ENCODE data around the gene HK1. TPM values are rescaled to one million over a fixed set of nuclear protein-coding genes. Genes with fewer than 3 reads are reported as not detected.

HK1 gene
- total RNA-seq, 2 donors from 2014 or later = 186 to 228 TPM

- no peak overlapping the region for H3K4me3 ChIP-seq
- no peak for TF ChIP-seq CTCF (IDR thresholded peaks at IDR 0.05)
Observed at GRCh38 chr10:69360485-69361302, 82.4 kb downstream of the HK1 start.

GRCh38 chr10:69361303-69361614, 83.0 kb downstream of the HK1 start:
- Histone ChIP-seq H3K4me3 (no peak overlapping the region), H3K27ac (peak overlapping the region; percentile 56 to 80), H3K9me3 (no peaks in the 10 kb centered on the region), H3K4me1 (peaks cover 0 to 71% of the 10 kb centered on the region in 2 donors), H3K36me3 (peaks cover 22% of the 10 kb centered on the region), H3K27me3 (no peaks in the 10 kb centered on the region)
- TF ChIP-seq CTCF (IDR thresholded peaks at IDR 0.05) = no peak
- no peak for DNase-seq (ENCODE audit: low spot score)

More at GRCh38 chr10:69360485-69361302, 82.4 kb downstream of the HK1 start:
- H3K27ac ChIP-seq = peak overlapping the region; percentile 56 to 80
- H3K36me3 ChIP-seq = peaks cover 16% of the 10 kb centered on the region
- H3K9me3 ChIP-seq = no peaks in the 10 kb centered on the region
- no peaks in the 10 kb centered on the region for H3K27me3 ChIP-seq
- DNase-seq (ENCODE audit: low spot score) = peak; percentile 89
- peaks cover 0 to 71% of the 10 kb centered on the region in 2 donors for H3K4me1 ChIP-seq

GRCh38 chr10:69362471-69362954, 84.2 kb downstream of the HK1 start:
- no peaks in the 10 kb centered on the region for H3K9me3 ChIP-seq
- no peaks in the 10 kb centered on the region for H3K27me3 ChIP-seq
- H3K4me3 ChIP-seq = no peak overlapping the region
- TF ChIP-seq CTCF (IDR thresholded peaks at IDR 0.05) = no peak
- peak overlapping the region; percentile 60 to 80 for H3K27ac ChIP-seq
- peaks cover 0 to 76% of the 10 kb centered on the region in 2 donors for H3K4me1 ChIP-seq
- H3K36me3 ChIP-seq = peaks cover 34% of the 10 kb centered on the region
- DNase-seq (ENCODE audit: low spot score) = peak; percentile 90

- no peak for TF ChIP-seq CTCF (IDR thresholded peaks at IDR 0.05)
- peaks cover 0 to 68% of the 10 kb centered on the region in 2 donors for H3K4me1 ChIP-seq
- H3K9me3 ChIP-seq = no peaks in the 10 kb centered on the region
- no peaks in the 10 kb centered on the region for H3K27me3 ChIP-seq
- H3K27ac ChIP-seq = peak overlapping the region; percentile 60 to 80
- peaks cover 44% of the 10 kb centered on the region for H3K36me3 ChIP-seq
- H3K4me3 ChIP-seq = no peak overlapping the region
- no peak for DNase-seq (ENCODE audit: low spot score)
Observed at GRCh38 chr10:69363666-69364065, 85.4 kb downstream of the HK1 start.

- DNase-seq (ENCODE audit: low spot score) = no peak
- Histone ChIP-seq H3K9me3 (no peaks in the 10 kb centered on the region), H3K36me3 (peaks cover 52% of the 10 kb centered on the region), H3K27ac (peak overlapping the region in 1 of 2 donors; percentile 80), H3K4me1 (peaks cover 0 to 61% of the 10 kb centered on the region in 2 donors), H3K4me3 (no peak overlapping the region), H3K27me3 (no peaks in the 10 kb centered on the region)
- no peak for TF ChIP-seq CTCF (IDR thresholded peaks at IDR 0.05)
Observed at GRCh38 chr10:69364232-69364940, 86.1 kb downstream of the HK1 start.
